B cell (primary cell): ENCODE data around the gene PDGFA. TPM values are rescaled to one million over a fixed set of nuclear protein-coding genes. Genes with fewer than 3 reads are reported as not detected.

Experiments used
- ATAC-seq: fragments of 200-7000 bp; cut with Tn5 transposase; one replicate; pipeline ENCODE4 v1.10.0; 2021; ENCODE audit warnings: low read depth, mild to moderate bottlenecking, moderate number of reproducible peaks, moderate library complexity
- CTCF ChIA-PET: fragments of 350-600 bp; sonication (Branson Sonifier 250); formaldehyde crosslinking; loops from one replicate; lab custom pipeline; 2021; ENCODE audit warnings: antibody characterized with exemption, inconsistent platforms; lab: Charles Lee
- POLR2A ChIA-PET: fragments of 350-600 bp; sonication (Branson Sonifier 250); formaldehyde crosslinking; loops from one replicate; lab custom pipeline; 2021; ENCODE audit warnings: antibody characterized with exemption; lab: Charles Lee
- DNase-seq: peaks from one replicate; pipeline ENCODE4 v3.0.0; 2013
- H2AFZ ChIP-seq: 2 replicates; pipeline ENCODE4 v1.6.1; 2012; ENCODE audit warnings: mild to moderate bottlenecking, low read depth, low read length; ENCODE audit not compliant: insufficient read depth, poor library complexity, severe bottlenecking
- H3K27ac ChIP-seq, 2 donors: 1 replicate in 1 of 2; 2 replicates in 1 of 2; pipeline ENCODE4 v1.5.1; 2012 to 2013; ENCODE audit warnings: low read length in 2 of 2, mild to moderate bottlenecking in 2 of 2, moderate library complexity in 1 of 2
- H3K27me3 ChIP-seq, 4 experiments: fragments of 200-600 bp in 1 of 4; sonication (generic) in 1 of 4; replicated peaks in 1 of 4; 1 replicate in 2 of 4; 2 replicates in 2 of 4; pipeline versions ENCODE4 v1.6.1 to v1.7.0; 2013 to 2016; ENCODE audit warnings: low read length in 3 of 4, mild to moderate bottlenecking in 2 of 4, mixed read lengths in 1 of 4, moderate library complexity in 1 of 4; ENCODE audit not compliant: insufficient read depth in 4 of 4, control insufficient read depth in 3 of 4; ENCODE audit errors: control extremely low read depth in 1 of 4
- H3K36me3 ChIP-seq, 2 experiments: replicated peaks in 1 of 2; 1 replicate in 1 of 2; 2 replicates in 1 of 2; pipeline versions ENCODE4 v1.6.1 to v1.7.1; 2013; ENCODE audit warnings: low read length in 1 of 2; ENCODE audit not compliant: insufficient read depth in 2 of 2, control insufficient read depth in 1 of 2; ENCODE audit errors: control extremely low read depth in 1 of 2, extremely low read depth in 1 of 2
- H3K4me1 ChIP-seq, 2 donors: fragments of 200-600 bp in 1 of 2; sonication (generic) in 1 of 2; 1 replicate in 1 of 2; 2 replicates in 1 of 2; pipeline versions ENCODE4 v1.5.1 to v1.6.1; 2013 to 2017; ENCODE audit warnings: low read length in 2 of 2; ENCODE audit not compliant: control insufficient read depth in 2 of 2, insufficient read depth in 2 of 2
- H3K4me2 ChIP-seq: replicated peaks from 2 replicates; pipeline ENCODE3; 2012; ENCODE audit warnings: mild to moderate bottlenecking, low read depth, low read length; ENCODE audit not compliant: poor library complexity, severe bottlenecking
- H3K4me3 ChIP-seq, 5 experiments: fragments of 200-600 bp in 1 of 5; sonication (generic) in 1 of 5; 1 replicate in 3 of 5; 2 replicates in 2 of 5; pipeline versions ENCODE4 v1.5.1 to v1.7.0; 2011 to 2016; ENCODE audit warnings: low read length in 4 of 5, mild to moderate bottlenecking in 4 of 5, low read depth in 2 of 5, control low read depth in 1 of 5, moderate library complexity in 1 of 5; ENCODE audit not compliant: insufficient read depth in 1 of 5; ENCODE audit errors: control extremely low read depth in 1 of 5, extremely low read depth in 1 of 5
- H3K79me2 ChIP-seq: fragments of 200-600 bp; sonication (generic); one replicate; pipeline ENCODE4 v1.6.0; 2016; ENCODE audit warnings: low read length; ENCODE audit not compliant: control insufficient read depth, insufficient read depth
- H3K9ac ChIP-seq: fragments of 200-600 bp; sonication (generic); 2 replicates; pipeline ENCODE4 v1.6.1; 2017; ENCODE audit warnings: mild to moderate bottlenecking, low read length, moderate library complexity
- H3K9me3 ChIP-seq, 3 donors: one replicate each; pipeline versions ENCODE4 v1.6.1 to v1.7.1; 2013; ENCODE audit warnings: low read length in 2 of 3; ENCODE audit not compliant: control insufficient read depth in 2 of 3, insufficient read depth in 1 of 3; ENCODE audit errors: control extremely low read depth in 1 of 3
- H4K20me1 ChIP-seq: 2 replicates; pipeline ENCODE4 v1.6.0; 2012; ENCODE audit warnings: mild to moderate bottlenecking, low read length; ENCODE audit not compliant: insufficient read depth, control insufficient read depth, poor library complexity, severe bottlenecking
- H3K27ac Mint-ChIP-seq: one replicate; pipeline ENCODE4 v1.8.0; 2021; ENCODE audit warnings: mixed read lengths
- H3K27me3 Mint-ChIP-seq: one replicate; pipeline ENCODE4 v1.8.0; 2021; ENCODE audit warnings: mixed read lengths
- H3K4me1 Mint-ChIP-seq: one replicate; pipeline ENCODE4 v1.8.0; 2021; ENCODE audit warnings: mixed read lengths
- H3K4me3 Mint-ChIP-seq: one replicate; pipeline ENCODE4 v1.8.0; 2021; ENCODE audit warnings: mixed read lengths
- H3K9me3 Mint-ChIP-seq: one replicate; pipeline ENCODE4 v1.8.0; 2022; ENCODE audit warnings: mixed read lengths; ENCODE audit not compliant: insufficient read depth
- EZH2 ChIP-seq: IDR thresholded peaks from 2 replicates; pipeline ENCODE4 v1.6.1; 2012; ENCODE audit warnings: borderline replicate concordance, low read depth, mild to moderate bottlenecking, moderate library complexity, low read length; ENCODE audit not compliant: insufficient read depth, poor library complexity, severe bottlenecking
- WGBS: methylation state at CpG from one replicate; pipeline ENCODE4 v1.1.5; 2013; ENCODE audit warnings: missing lambda C conversion rate; ENCODE audit not compliant: insufficient coverage; 5-methylcytosine and 5-hydroxymethylcytosine counted together
- intact Hi-C: fragments of 100-400 bp; cut with micrococcal nuclease; formaldehyde crosslinking; loops from one replicate; pipeline ENCODE4 v1.10.0; 2022
- polyA plus RNA-seq: library from polyadenylated mRNA; depleted of rRNA; stranded (reverse); fragments of >200 nt; gene quantifications from 2 replicates; pipeline ENCODE4 v1.2.3, GENCODE V29; 2012
- total RNA-seq, 2 donors: library from RNA; stranded (reverse); fragments of 120-200 nt in 1 of 2; gene quantifications; 1 replicate in 1 of 2; 2 replicates in 1 of 2; pipeline versions ENCODE4 v1.2.3 to v1.2.4, GENCODE V29; 2013 to 2022
- TF ChIP-seq, protein P1 (sequence below): fragments of 200-600 bp; IDR thresholded peaks from one replicate; pipeline ENCODE4 v1.8.0; 2022; ENCODE audit warnings: antibody characterized with exemption, mild to moderate bottlenecking

The PDGFA gene
- total and polyA plus RNA-seq, 2 donors (not counting 1 experiment from before 2014, with no cell fraction given) = 0.36 to 1.5 TPM

DNA sequence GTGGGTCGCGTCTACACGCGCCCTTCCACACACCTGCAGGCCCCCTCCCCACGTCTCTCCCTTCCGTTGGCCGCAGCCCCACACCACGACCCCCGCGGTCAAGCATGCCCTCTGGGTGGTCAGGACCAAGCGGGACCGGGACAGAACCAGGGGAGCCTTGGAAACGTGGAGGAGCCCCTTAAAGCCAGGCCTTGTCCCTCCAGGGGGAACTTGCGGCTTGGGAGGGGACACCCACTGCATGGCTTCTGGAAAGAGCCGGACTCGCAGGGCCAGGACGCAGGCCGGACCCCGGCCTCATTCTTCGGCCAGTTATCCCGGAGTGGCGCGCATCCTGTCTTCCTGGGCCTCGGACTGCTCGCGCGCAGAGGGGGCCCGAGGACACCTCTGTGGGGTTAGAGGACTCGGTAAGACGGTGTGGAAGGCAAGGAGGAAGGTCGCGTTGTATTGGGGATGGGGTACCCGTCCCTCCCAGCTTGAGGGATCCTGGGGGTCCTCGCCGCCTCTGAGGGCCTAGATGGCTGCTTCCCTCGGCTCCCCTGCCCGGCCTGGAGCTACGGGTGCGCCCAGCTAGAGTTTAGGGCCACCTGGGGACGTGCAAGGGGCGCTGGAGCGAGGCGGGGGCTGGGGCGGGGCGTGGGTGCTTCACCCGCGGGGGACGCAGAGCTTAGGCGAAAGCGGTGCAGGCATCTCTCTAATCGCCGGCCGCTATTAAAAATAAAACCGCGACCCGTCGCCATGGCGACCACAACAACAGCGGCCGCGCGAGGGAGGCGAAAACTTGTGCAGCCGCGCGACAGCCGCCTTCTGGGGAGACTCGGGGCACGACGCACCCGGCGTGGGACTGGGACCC lies 1.8 kb upstream of the PDGFA start:
- WGBS = 5% methylated on average over 72 of the region's 72 CpGs
- Mint-ChIP-seq H3K27me3 (peaks cover 14% of the 10 kb centered on the region), H3K27ac (no peak overlapping the region), H3K4me1 (peaks cover 20% of the 10 kb centered on the region), H3K9me3 (no peaks in the 10 kb centered on the region), H3K4me3 (peak overlapping the region; percentile 82)
- ATAC-seq (peak; percentile 15), DNase-seq (peak; percentile 74)
- H4K20me1 ChIP-seq = no peaks in the 10 kb centered on the region
- POLR2A ChIA-PET = no interaction called here
- peak overlapping the region; percentile 49 for H2AFZ ChIP-seq
- peaks cover 33 to 40% of the 10 kb centered on the region in 2 donors for H3K4me1 ChIP-seq
- H3K27ac ChIP-seq = no peak overlapping the region
- peak overlapping the region; percentile 46 for H3K9ac ChIP-seq
- TF ChIP-seq EZH2 = no peak
- TF ChIP-seq, protein P1, sequence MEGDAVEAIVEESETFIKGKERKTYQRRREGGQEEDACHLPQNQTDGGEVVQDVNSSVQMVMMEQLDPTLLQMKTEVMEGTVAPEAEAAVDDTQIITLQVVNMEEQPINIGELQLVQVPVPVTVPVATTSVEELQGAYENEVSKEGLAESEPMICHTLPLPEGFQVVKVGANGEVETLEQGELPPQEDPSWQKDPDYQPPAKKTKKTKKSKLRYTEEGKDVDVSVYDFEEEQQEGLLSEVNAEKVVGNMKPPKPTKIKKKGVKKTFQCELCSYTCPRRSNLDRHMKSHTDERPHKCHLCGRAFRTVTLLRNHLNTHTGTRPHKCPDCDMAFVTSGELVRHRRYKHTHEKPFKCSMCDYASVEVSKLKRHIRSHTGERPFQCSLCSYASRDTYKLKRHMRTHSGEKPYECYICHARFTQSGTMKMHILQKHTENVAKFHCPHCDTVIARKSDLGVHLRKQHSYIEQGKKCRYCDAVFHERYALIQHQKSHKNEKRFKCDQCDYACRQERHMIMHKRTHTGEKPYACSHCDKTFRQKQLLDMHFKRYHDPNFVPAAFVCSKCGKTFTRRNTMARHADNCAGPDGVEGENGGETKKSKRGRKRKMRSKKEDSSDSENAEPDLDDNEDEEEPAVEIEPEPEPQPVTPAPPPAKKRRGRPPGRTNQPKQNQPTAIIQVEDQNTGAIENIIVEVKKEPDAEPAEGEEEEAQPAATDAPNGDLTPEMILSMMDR = no peak
- no peaks in the 10 kb centered on the region for H3K36me3 ChIP-seq
- H3K4me3 ChIP-seq = peak overlapping the region in 4 of 5 experiments; percentile 26 to 54 (median 43)
- H3K79me2 ChIP-seq = no peaks in the 10 kb centered on the region
- intact Hi-C loops = loop anchor here (2.0 kb wide), 1 partner anchor 79 kb away; no protein-coding TSS in a partner anchor
- H3K4me2 ChIP-seq = peak overlapping the region; percentile 88
- peaks cover 0 to 8% (median 0%) of the 10 kb centered on the region in 3 donors for H3K9me3 ChIP-seq
- H3K27me3 ChIP-seq = peaks cover 0 to 40% (median 15%) of the 10 kb centered on the region in 4 experiments
- CTCF ChIA-PET = no interaction called here
